ENCODE data around the gene MRGPRX4. TPM values are rescaled to one million over a fixed set of nuclear protein-coding genes. Genes with fewer than 3 reads are reported as not detected.
"Not testable (repeated sequence)": the region's sequence is repeated elsewhere in the genome, so short reads cannot be mapped to it uniquely, and the experiment has no call there.

MRGPRX4 gene
- total RNA-seq, 1 donor from 2014 or later: not detected

- Histone ChIP-seq H3K36me3 (ENCODE audit: control insufficient read depth, insufficient read depth, low read length) (no peaks in the 10 kb centered on the region), H3K27me3 (ENCODE audit: control insufficient read depth, insufficient read depth, low read length) (no peaks in the 10 kb centered on the region), H3K4me3 (ENCODE audit: low read depth, low read length) (no peak overlapping the region)
- no peak for TF ChIP-seq CTCF (IDR thresholded peaks at IDR 0.05; ENCODE audit: insufficient read depth, low read length, poor library complexity, severe bottlenecking)
- DNase-seq (ENCODE audit: low read depth): no peak
Observed at GRCh38 chr11:18173225-18173866, 709 bp downstream of the MRGPRX4 start.

GRCh38 chr11:18188796-18189195 is 16.2 kb downstream of the MRGPRX4 start:
- DNase-seq (ENCODE audit: low read depth): no peak
- no peak for TF ChIP-seq CTCF (IDR thresholded peaks at IDR 0.05; ENCODE audit: insufficient read depth, low read length, poor library complexity, severe bottlenecking)
- no peak overlapping the region for H3K4me3 ChIP-seq (ENCODE audit: low read depth, low read length)
- no peaks in the 10 kb centered on the region for H3K27me3 ChIP-seq (ENCODE audit: control insufficient read depth, insufficient read depth, low read length)
- no peaks in the 10 kb centered on the region for H3K36me3 ChIP-seq (ENCODE audit: control insufficient read depth, insufficient read depth, low read length)

- H3K4me3 ChIP-seq (ENCODE audit: low read depth, low read length); H3K27me3 ChIP-seq (ENCODE audit: control insufficient read depth, insufficient read depth, low read length); DNase-seq (ENCODE audit: low read depth); H3K36me3 ChIP-seq (ENCODE audit: control insufficient read depth, insufficient read depth, low read length): not testable (repeated sequence)
Observed at GRCh38 chr11:18189476-18190245, 17.0 kb downstream of the MRGPRX4 start.

GRCh38 chr11:18191376-18191775 is 18.7 kb downstream of the MRGPRX4 start:
- Histone ChIP-seq H3K36me3 (ENCODE audit: control insufficient read depth, insufficient read depth, low read length) (no peaks in the 10 kb centered on the region), H3K27me3 (ENCODE audit: control insufficient read depth, insufficient read depth, low read length) (no peaks in the 10 kb centered on the region), H3K4me3 (ENCODE audit: low read depth, low read length) (no peak overlapping the region)
- no peak for TF ChIP-seq CTCF (IDR thresholded peaks at IDR 0.05; ENCODE audit: insufficient read depth, low read length, poor library complexity, severe bottlenecking)
- DNase-seq (ENCODE audit: low read depth): no peak

- Histone ChIP-seq H3K36me3 (ENCODE audit: control insufficient read depth, insufficient read depth, low read length) (no peaks in the 10 kb centered on the region), H3K4me3 (ENCODE audit: low read depth, low read length) (no peak overlapping the region), H3K27me3 (ENCODE audit: control insufficient read depth, insufficient read depth, low read length) (no peaks in the 10 kb centered on the region)
- DNase-seq (ENCODE audit: low read depth): no peak
- TF ChIP-seq CTCF (IDR thresholded peaks at IDR 0.05; ENCODE audit: insufficient read depth, low read length, poor library complexity, severe bottlenecking): no peak
Observed at GRCh38 chr11:18193010-18193409, 20.4 kb downstream of the MRGPRX4 start.

- H3K4me3 ChIP-seq (ENCODE audit: low read depth, low read length): no peak overlapping the region
- H3K27me3 ChIP-seq (ENCODE audit: control insufficient read depth, insufficient read depth, low read length): no peaks in the 10 kb centered on the region
- no peak for DNase-seq (ENCODE audit: low read depth)
- no peaks in the 10 kb centered on the region for H3K36me3 ChIP-seq (ENCODE audit: control insufficient read depth, insufficient read depth, low read length)
- no peak for TF ChIP-seq CTCF (IDR thresholded peaks at IDR 0.05; ENCODE audit: insufficient read depth, low read length, poor library complexity, severe bottlenecking)
Observed at GRCh38 chr11:18196532-18196931, 23.9 kb downstream of the MRGPRX4 start.

GRCh38 chr11:18197738-18198137 is 25.1 kb downstream of the MRGPRX4 start:
- not testable (repeated sequence) for DNase-seq (ENCODE audit: low read depth); H3K36me3 ChIP-seq (ENCODE audit: control insufficient read depth, insufficient read depth, low read length); H3K4me3 ChIP-seq (ENCODE audit: low read depth, low read length); H3K27me3 ChIP-seq (ENCODE audit: control insufficient read depth, insufficient read depth, low read length)

Data from kidney epithelial cell (primary cell).